Neuronal stem cell (in vitro differentiated cells): Measurements from ENCODE around the gene C14orf39.

ENCODE experiments used
- DNase-seq: peaks from one replicate; pipeline ENCODE4 v3.0.0-alpha.2; 2013; ENCODE audit warnings: low spot score
- H2AFZ ChIP-seq: one replicate; pipeline ENCODE4 v1.6.1; 2013; ENCODE audit warnings: mild to moderate bottlenecking, low read length, inconsistent platforms
- H2AK5ac ChIP-seq: 2 replicates; pipeline ENCODE4 v1.6.1; 2013; ENCODE audit warnings: low read depth, mild to moderate bottlenecking, inconsistent platforms, low read length, moderate library complexity, mixed read lengths
- H2BK120ac ChIP-seq: 2 replicates; pipeline ENCODE4 v1.6.1; 2013; ENCODE audit warnings: low read depth, mild to moderate bottlenecking, inconsistent platforms, low read length, moderate library complexity, mixed read lengths
- H2BK12ac ChIP-seq: one replicate; pipeline ENCODE4 v1.6.1; 2013; ENCODE audit warnings: low read length, inconsistent platforms
- H2BK15ac ChIP-seq: 2 replicates; pipeline ENCODE4 v1.6.1; 2013; ENCODE audit warnings: mild to moderate bottlenecking, low read length, inconsistent platforms, mixed read lengths
- H2BK5ac ChIP-seq: one replicate; pipeline ENCODE4 v1.6.1; 2013; ENCODE audit warnings: inconsistent platforms, mild to moderate bottlenecking, low read length, moderate library complexity
- H3K14ac ChIP-seq: one replicate; pipeline ENCODE4 v1.6.1; 2013; ENCODE audit warnings: low read length, inconsistent platforms
- H3K18ac ChIP-seq: 2 replicates; pipeline ENCODE4 v1.6.1; 2013; ENCODE audit warnings: low read length, inconsistent platforms
- H3K23ac ChIP-seq: 2 replicates; pipeline ENCODE4 v1.6.1; 2013; ENCODE audit warnings: low read depth, mild to moderate bottlenecking, mixed read lengths, low read length, inconsistent platforms; ENCODE audit not compliant: poor library complexity
- H3K27ac ChIP-seq: replicated peaks from 3 replicates; pipeline ENCODE4 v1.5.1; 2013; ENCODE audit warnings: low read length, inconsistent platforms
- H3K27me3 ChIP-seq, 3 experiments: 2 replicates each; pipeline ENCODE4 v1.6.1; 2013; ENCODE audit warnings: low read length in 3 of 3, mild to moderate bottlenecking in 2 of 3, inconsistent platforms in 1 of 3, low read depth in 1 of 3, mixed read lengths in 1 of 3, moderate library complexity in 1 of 3; ENCODE audit not compliant: control insufficient read depth in 3 of 3, insufficient read depth in 3 of 3
- H3K36me3 ChIP-seq, 2 donors: replicated peaks in 1 of 2; 2 replicates each; pipeline ENCODE4 v1.6.1; 2013; ENCODE audit warnings: low read length in 2 of 2; ENCODE audit not compliant: control insufficient read depth in 2 of 2, insufficient read depth in 2 of 2
- H3K4ac ChIP-seq: 2 replicates; pipeline ENCODE4 v1.6.1; 2013; ENCODE audit warnings: inconsistent platforms, mild to moderate bottlenecking, low read length, moderate library complexity
- H3K4me1 ChIP-seq, 2 donors: 1 replicate in 1 of 2; 2 replicates in 1 of 2; pipeline ENCODE4 v1.6.1; 2013; ENCODE audit warnings: low read length in 2 of 2, low read depth in 1 of 2; ENCODE audit not compliant: control insufficient read depth in 2 of 2, insufficient read depth in 1 of 2
- H3K4me2 ChIP-seq: one replicate; pipeline ENCODE4 v1.6.1; 2013; ENCODE audit warnings: mild to moderate bottlenecking, low read length, inconsistent platforms; ENCODE audit not compliant: insufficient read depth, poor library complexity, severe bottlenecking
- H3K4me3 ChIP-seq, 2 donors: 2 replicates each; pipeline ENCODE4 v1.5.1; 2013; ENCODE audit warnings: low read length in 2 of 2, mild to moderate bottlenecking in 2 of 2, inconsistent platforms in 1 of 2, moderate library complexity in 1 of 2
- H3K79me1 ChIP-seq: one replicate; pipeline ENCODE4 v1.6.1; 2013; ENCODE audit warnings: low read depth, mild to moderate bottlenecking, inconsistent platforms, low read length, moderate library complexity
- H3K9ac ChIP-seq: one replicate; pipeline ENCODE4 v1.6.1; 2013; ENCODE audit warnings: mild to moderate bottlenecking, low read depth, low read length, inconsistent platforms; ENCODE audit not compliant: poor library complexity
- H3K9me3 ChIP-seq, 2 donors: replicated peaks in 1 of 2; 2 replicates each; pipeline versions ENCODE3 to v1.6.1; 2013; ENCODE audit warnings: low read length in 2 of 2, mild to moderate bottlenecking in 2 of 2, inconsistent platforms in 1 of 2, low read depth in 1 of 2, mixed read lengths in 1 of 2, moderate library complexity in 1 of 2; ENCODE audit not compliant: control insufficient read depth in 2 of 2, insufficient read depth in 1 of 2
- H4K8ac ChIP-seq: one replicate; pipeline ENCODE4 v1.6.1; 2013; ENCODE audit warnings: low read depth, mild to moderate bottlenecking, inconsistent platforms, low read length, moderate library complexity
- H4K91ac ChIP-seq: one replicate; pipeline ENCODE4 v1.6.1; 2013; ENCODE audit warnings: low read length, low read depth, mild to moderate bottlenecking, inconsistent platforms; ENCODE audit not compliant: poor library complexity
- WGBS, 2 donors: extraction: QIAGEN DNeasy Blood & Tissue Kit; methylation state at CpG; one replicate each; pipeline ENCODE4 v1.1.7; 2013; ENCODE audit warnings: missing lambda C conversion rate in 2 of 2, mixed read lengths in 1 of 2; ENCODE audit not compliant: insufficient read length in 2 of 2, insufficient replicate concordance in 1 of 2; ENCODE audit errors: extremely low coverage in 2 of 2; 5-methylcytosine and 5-hydroxymethylcytosine counted together

C14orf39 gene

DNA sequence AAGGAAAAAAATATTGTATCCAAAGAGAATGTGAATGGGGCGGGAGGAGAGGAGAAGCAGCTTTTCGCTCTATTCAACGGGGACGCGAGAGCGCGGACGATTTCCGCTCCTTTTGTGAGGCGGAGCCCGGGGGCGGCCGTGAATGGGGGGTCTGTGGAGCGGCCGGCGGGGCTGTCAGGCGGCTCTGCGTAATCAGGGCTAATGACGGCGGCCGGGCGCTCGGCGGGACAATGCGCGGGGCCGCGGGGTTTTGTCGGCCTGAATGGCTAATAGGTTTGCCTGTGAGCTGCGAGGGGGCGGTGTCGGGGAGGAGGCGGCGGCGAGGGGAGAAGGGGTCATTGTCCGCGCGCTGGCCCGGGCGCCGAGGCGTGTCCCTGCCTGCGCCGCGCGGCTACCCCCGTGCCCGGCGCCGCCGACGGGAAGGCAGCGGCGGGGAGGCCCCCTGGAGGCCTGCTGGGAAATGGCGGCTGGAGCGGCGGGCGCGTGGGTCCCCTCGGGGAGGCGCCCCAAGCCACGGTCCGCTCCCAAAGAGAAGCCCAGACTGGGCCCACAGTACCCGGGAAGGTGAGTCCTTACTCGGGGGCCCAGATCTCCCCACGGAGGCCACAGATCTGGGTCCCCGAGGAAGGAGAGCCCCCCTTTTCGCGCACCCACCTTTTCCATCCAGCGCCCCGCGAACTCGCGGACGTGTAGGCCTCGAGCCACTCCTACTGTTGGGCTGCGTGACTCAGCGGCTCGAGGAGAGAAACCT lies 29.1 kb upstream of the C14orf39 start:
- H3K36me3 ChIP-seq, result no peaks in the 10 kb centered on the region
- H3K23ac ChIP-seq, result no peak overlapping the region
- peak overlapping the region; percentile 44 for H3K14ac ChIP-seq
- H2BK15ac ChIP-seq, result peak overlapping the region; percentile 88
- peak overlapping the region; percentile 74 for H3K4me2 ChIP-seq
- H2BK120ac ChIP-seq, result peak overlapping the region; percentile 99
- WGBS, 2 donors, result no CpG with 5 or more reads among the region's 79 CpGs
- peaks cover 4 to 8% of the 10 kb centered on the region in 2 donors for H3K4me1 ChIP-seq
- peak; percentile 94 for DNase-seq
- H3K4ac ChIP-seq, result peak overlapping the region; percentile 43
- peak overlapping the region; percentile 88 for H3K27ac ChIP-seq
- peak overlapping the region; percentile 97 for H3K18ac ChIP-seq
- H4K8ac ChIP-seq, result no peak overlapping the region
- peak overlapping the region; percentile 82 for H4K91ac ChIP-seq
- H2BK12ac ChIP-seq, result peak overlapping the region; percentile 50
- peak overlapping the region; percentile 94 for H2BK5ac ChIP-seq
- H2AK5ac ChIP-seq, result peak overlapping the region; percentile 93
- H3K9me3 ChIP-seq, result peaks cover 0 to 7% of the 10 kb centered on the region in 2 donors
- peak overlapping the region; percentile 93 for H2AFZ ChIP-seq
- peak overlapping the region; percentile 63 for H3K9ac ChIP-seq
- H3K79me1 ChIP-seq, result no peaks in the 10 kb centered on the region
- H3K4me3 ChIP-seq, result peak overlapping the region; percentile 42 to 75
- peaks cover 19 to 83% (median 35%) of the 10 kb centered on the region in 3 experiments for H3K27me3 ChIP-seq

DNA sequence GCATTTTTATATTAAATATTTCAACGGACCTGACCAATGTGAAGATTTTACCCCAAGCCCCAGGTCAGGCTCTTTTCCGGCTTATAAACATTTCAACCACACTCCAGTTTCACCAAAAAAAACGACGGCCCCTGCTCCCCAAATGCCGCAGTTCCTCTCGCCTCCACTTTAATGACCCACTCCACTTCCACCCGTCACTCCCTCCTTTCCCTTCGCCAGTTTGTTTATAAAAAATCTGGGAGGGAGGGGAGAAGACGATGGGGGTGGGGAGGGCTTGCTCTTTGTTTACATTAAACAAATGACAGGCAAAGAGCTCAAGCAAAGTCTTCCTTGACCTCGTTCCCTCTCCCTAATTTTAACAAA lies 28.5 kb upstream of the C14orf39 start:
- H3K4me1 ChIP-seq, result peaks cover 4 to 12% of the 10 kb centered on the region in 2 donors
- no peak overlapping the region for H2BK5ac ChIP-seq
- no CpG with 5 or more reads among the region's 10 CpGs for WGBS, 2 donors

DNA sequence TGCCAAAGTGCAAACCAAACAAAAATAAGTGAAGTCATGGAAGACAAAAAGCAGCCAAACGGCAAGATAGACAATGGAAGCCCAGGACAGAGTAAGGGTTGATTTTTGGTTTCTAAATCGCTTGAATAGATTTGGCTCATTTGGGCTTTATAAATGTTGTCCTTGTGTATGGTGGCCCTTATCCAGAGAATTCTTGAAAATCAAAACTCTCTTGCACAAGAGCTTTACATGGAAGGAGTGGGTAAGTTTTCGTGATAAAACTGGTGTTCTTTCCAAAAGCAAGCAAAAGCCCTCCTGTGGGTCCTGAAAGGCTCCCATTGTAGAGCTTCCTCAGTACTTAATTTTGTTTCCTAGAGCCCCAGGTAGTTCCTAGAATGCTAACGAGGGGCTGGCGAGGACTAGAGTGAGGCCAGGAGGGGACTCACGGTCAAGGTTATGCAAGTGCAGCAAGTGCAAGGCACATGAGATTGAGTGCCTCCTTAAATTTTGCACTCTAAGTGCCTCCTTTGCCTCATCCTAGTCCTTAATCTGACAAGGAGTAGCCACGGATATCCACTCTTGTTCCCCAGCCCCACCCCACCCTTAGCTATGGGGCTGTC lies 27.2 kb upstream of the C14orf39 start:
- Histone ChIP-seq H3K23ac (no peak overlapping the region), H3K9ac (no peak overlapping the region), H4K8ac (no peak overlapping the region), H3K27me3 (peaks cover 27 to 90% (median 52%) of the 10 kb centered on the region in 3 experiments), H2BK120ac (no peak overlapping the region), H3K4me2 (no peak overlapping the region), H2BK5ac (no peak overlapping the region), H2BK15ac (no peak overlapping the region), H3K18ac (no peak overlapping the region), H3K4me1 (peaks cover 4 to 19% of the 10 kb centered on the region in 2 donors), H3K36me3 (no peaks in the 10 kb centered on the region), H3K14ac (no peak overlapping the region), H3K4ac (no peak overlapping the region), H2BK12ac (no peak overlapping the region), H3K27ac (no peak overlapping the region), H2AFZ (no peak overlapping the region), H3K79me1 (no peaks in the 10 kb centered on the region), H3K9me3 (peaks cover 0 to 7% of the 10 kb centered on the region in 2 donors), H2AK5ac (no peak overlapping the region), H3K4me3 (no peak overlapping the region), H4K91ac (no peak overlapping the region)
- WGBS, 2 donors, result no CpG with 5 or more reads among the region's 7 CpGs
- DNase-seq, result peak; percentile 14

More for the DNA sequence above, 28.5 kb upstream of the C14orf39 start:
- no peak overlapping the region for H3K4ac ChIP-seq
- peak overlapping the region; percentile 71 for H3K27ac ChIP-seq
- H4K8ac ChIP-seq, result no peak overlapping the region
- H3K36me3 ChIP-seq, result no peaks in the 10 kb centered on the region
- no peak for DNase-seq
- no peak overlapping the region for H2BK120ac ChIP-seq
- peaks cover 0 to 7% of the 10 kb centered on the region in 2 donors for H3K9me3 ChIP-seq
- peak overlapping the region; percentile 93 for H2AFZ ChIP-seq
- no peak overlapping the region for H3K18ac ChIP-seq
- H3K4me3 ChIP-seq, result peak overlapping the region in 1 of 2 donors; percentile 42
- peaks cover 24 to 83% (median 41%) of the 10 kb centered on the region in 3 experiments for H3K27me3 ChIP-seq
- H2AK5ac ChIP-seq, result no peak overlapping the region
- H3K4me2 ChIP-seq, result peak overlapping the region; percentile 43
- H2BK15ac ChIP-seq, result no peak overlapping the region
- H3K14ac ChIP-seq, result no peak overlapping the region
- H3K9ac ChIP-seq, result no peak overlapping the region
- H4K91ac ChIP-seq, result no peak overlapping the region
- no peak overlapping the region for H3K23ac ChIP-seq
- H2BK12ac ChIP-seq, result no peak overlapping the region
- H3K79me1 ChIP-seq, result no peaks in the 10 kb centered on the region

DNA sequence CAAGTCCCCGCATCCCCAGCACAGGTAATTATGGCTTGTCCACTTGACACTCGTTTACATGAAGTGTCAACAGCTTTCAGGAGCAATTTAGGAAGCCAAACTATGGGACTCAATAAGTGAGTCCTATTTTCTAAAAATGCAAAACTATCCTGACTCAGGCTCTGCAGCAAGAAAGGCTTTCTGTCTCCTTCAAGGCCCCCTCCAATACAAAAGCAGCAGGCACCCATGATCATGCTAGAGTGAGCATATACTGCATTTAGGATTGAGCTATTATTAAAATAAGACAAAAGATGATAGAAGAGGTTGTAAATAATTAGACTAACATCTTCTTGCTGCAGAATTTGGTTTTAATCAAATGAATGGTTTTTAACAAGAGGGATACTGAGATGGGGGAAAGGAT lies 26.3 kb upstream of the C14orf39 start:
- no CpG with 5 or more reads among the region's 2 CpGs for WGBS, 2 donors
- DNase-seq, result peak; percentile 9
- H3K4me3 ChIP-seq, result no peak overlapping the region

More for the DNA sequence above, 26.3 kb upstream of the C14orf39 start:
- Histone ChIP-seq H3K79me1 (no peaks in the 10 kb centered on the region), H3K4me1 (peaks cover 4 to 22% of the 10 kb centered on the region in 2 donors), H2BK5ac (no peak overlapping the region), H3K9me3 (peaks cover 0 to 7% of the 10 kb centered on the region in 2 donors), H3K18ac (no peak overlapping the region), H3K23ac (no peak overlapping the region), H2BK120ac (no peak overlapping the region), H2AK5ac (no peak overlapping the region), H4K91ac (no peak overlapping the region), H3K4ac (no peak overlapping the region), H3K27me3 (peaks cover 33 to 97% (median 61%) of the 10 kb centered on the region in 3 experiments), H3K14ac (no peak overlapping the region), H3K27ac (no peak overlapping the region), H3K4me2 (no peak overlapping the region), H2BK15ac (no peak overlapping the region), H4K8ac (no peak overlapping the region), H3K36me3 (no peaks in the 10 kb centered on the region), H2BK12ac (no peak overlapping the region), H3K9ac (no peak overlapping the region), H2AFZ (no peak overlapping the region)
